MCF 10A (cell line): Measurements from ENCODE around the gene RBM38. TPM values are rescaled to one million over a fixed set of nuclear protein-coding genes. Genes with fewer than 3 reads are reported as not detected.

Experiments used
- BruUV-seq: library from RNA; stranded (reverse); fragments of 400-500 nt; replicated peaks from 2 replicates; lab custom pipeline; 2021; lab: Mats Ljungman, UMichigan
- CTCF ChIA-PET: fragments of 300-600 bp; sonication (Branson Sonifier 250); formaldehyde crosslinking; extraction: SDS; loops from one replicate; lab custom pipeline; 2021; ENCODE audit warnings: antibody characterized with exemption, inconsistent platforms; lab: Yijun Ruan, JAX
- POLR2A ChIA-PET: fragments of 300-600, 350-650 bp; sonication (Branson Sonifier 250); formaldehyde crosslinking; extraction: SDS; loops from one replicate; lab custom pipeline; 2020; ENCODE audit warnings: antibody characterized with exemption, inconsistent platforms; lab: Yijun Ruan, JAX
- DNase-seq: peaks from one replicate; pipeline ENCODE4 v3.0.0-alpha.2; 2018; ENCODE audit not compliant: unreplicated experiment
- H3K27ac Mint-ChIP-seq: one replicate; pipeline ENCODE4 v1.8.0; 2022; ENCODE audit warnings: mild to moderate bottlenecking, low read depth, mixed read lengths; ENCODE audit not compliant: unreplicated experiment
- H3K27me3 Mint-ChIP-seq: one replicate; pipeline ENCODE4 v1.8.0; 2022; ENCODE audit warnings: mixed read lengths; ENCODE audit not compliant: insufficient read depth, unreplicated experiment
- H3K36me3 Mint-ChIP-seq: one replicate; pipeline ENCODE4 v1.8.0; 2022; ENCODE audit warnings: mild to moderate bottlenecking, moderate library complexity, mixed read lengths; ENCODE audit not compliant: insufficient read depth, unreplicated experiment
- H3K4me1 Mint-ChIP-seq: one replicate; pipeline ENCODE4 v1.8.0; 2022; ENCODE audit warnings: mixed read lengths; ENCODE audit not compliant: insufficient read depth, unreplicated experiment
- H3K4me3 Mint-ChIP-seq: one replicate; pipeline ENCODE4 v1.8.0; 2022; ENCODE audit warnings: mild to moderate bottlenecking, moderate library complexity, mixed read lengths; ENCODE audit not compliant: unreplicated experiment
- H3K9me3 Mint-ChIP-seq: one replicate; pipeline ENCODE4 v1.8.0; 2022; ENCODE audit warnings: mixed read lengths; ENCODE audit not compliant: unreplicated experiment
- intact Hi-C: fragments of 100-400 bp; cut with micrococcal nuclease; formaldehyde crosslinking; loops from 2 replicates; pipeline ENCODE4 v1.14.1; 2022
- total RNA-seq: library from RNA; stranded (reverse); gene quantifications from 2 replicates; pipeline ENCODE4 v1.2.3, GENCODE V29; 2022
- TF ChIP-seq, protein P1 (sequence below): fragments of 200-600 bp; IDR thresholded peaks from one replicate; pipeline ENCODE4 v1.8.0; 2022; ENCODE audit warnings: antibody characterized with exemption, mild to moderate bottlenecking; ENCODE audit not compliant: unreplicated experiment

RBM38 gene
- total RNA-seq, 1 experiment from 2014 or later: 5.1 TPM

DNA sequence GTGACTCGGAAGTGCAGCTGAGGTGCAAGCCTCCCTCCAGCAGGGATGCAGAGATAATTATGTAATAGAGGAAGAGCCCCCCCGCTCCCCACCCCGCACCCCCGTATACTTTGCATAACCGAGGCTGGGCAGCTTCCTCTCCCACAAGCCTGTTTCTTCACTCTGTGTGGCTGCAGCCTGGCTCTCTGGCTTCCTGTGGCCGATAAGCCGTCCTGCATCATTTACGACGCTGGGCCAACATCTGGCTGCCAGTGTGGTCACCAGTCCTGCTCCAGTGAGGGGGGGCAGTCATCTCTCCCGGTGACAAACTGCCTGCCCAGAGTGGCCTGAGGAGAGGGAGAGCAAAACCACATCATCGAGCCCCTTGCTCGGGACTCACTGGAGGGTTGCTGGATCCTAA is 59.2 kb downstream of the RBM38 start:
- CTCF ChIA-PET: no interaction called here
- POLR2A ChIA-PET: no interaction called here
- no TSS peak for BruUV-seq
- intact Hi-C loops: no loop called here
- TF ChIP-seq, protein P1, sequence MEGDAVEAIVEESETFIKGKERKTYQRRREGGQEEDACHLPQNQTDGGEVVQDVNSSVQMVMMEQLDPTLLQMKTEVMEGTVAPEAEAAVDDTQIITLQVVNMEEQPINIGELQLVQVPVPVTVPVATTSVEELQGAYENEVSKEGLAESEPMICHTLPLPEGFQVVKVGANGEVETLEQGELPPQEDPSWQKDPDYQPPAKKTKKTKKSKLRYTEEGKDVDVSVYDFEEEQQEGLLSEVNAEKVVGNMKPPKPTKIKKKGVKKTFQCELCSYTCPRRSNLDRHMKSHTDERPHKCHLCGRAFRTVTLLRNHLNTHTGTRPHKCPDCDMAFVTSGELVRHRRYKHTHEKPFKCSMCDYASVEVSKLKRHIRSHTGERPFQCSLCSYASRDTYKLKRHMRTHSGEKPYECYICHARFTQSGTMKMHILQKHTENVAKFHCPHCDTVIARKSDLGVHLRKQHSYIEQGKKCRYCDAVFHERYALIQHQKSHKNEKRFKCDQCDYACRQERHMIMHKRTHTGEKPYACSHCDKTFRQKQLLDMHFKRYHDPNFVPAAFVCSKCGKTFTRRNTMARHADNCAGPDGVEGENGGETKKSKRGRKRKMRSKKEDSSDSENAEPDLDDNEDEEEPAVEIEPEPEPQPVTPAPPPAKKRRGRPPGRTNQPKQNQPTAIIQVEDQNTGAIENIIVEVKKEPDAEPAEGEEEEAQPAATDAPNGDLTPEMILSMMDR: no peak
- no peak overlapping the region for H3K27ac Mint-ChIP-seq
- no peak for DNase-seq
- H3K4me3 Mint-ChIP-seq: no peak overlapping the region
- H3K36me3 Mint-ChIP-seq: no peaks in the 10 kb centered on the region
- H3K9me3 Mint-ChIP-seq: no peaks in the 10 kb centered on the region
- no peaks in the 10 kb centered on the region for H3K4me1 Mint-ChIP-seq
- H3K27me3 Mint-ChIP-seq: peaks cover 100% of the 10 kb centered on the region

DNA sequence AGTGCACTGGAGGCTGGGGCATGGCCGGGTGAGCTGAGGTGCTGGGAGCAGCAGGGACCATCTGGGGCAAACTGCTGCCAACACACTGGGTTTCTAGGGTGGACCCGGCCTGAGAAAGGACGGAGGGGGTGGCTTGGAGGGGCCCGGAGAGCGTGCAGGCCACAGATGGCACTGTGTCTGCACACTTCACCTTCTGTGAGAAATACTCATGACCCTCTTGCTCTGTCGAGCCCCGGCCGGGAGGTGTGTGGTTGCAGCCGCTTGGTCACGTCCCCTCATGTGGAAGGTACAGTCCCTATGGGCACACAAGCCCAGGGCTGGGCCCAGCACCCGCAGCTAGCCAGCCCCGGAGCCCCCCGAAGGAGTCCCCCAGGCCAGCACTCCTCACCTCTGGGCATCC is 59.7 kb downstream of the RBM38 start:
- CTCF ChIA-PET: interaction anchor here (0.6 to 0.7 kb wide), 2 partner anchors 426 to 746 kb away, joined by 3 read pairs; no protein-coding TSS in a partner anchor
- TF ChIP-seq, protein P1: no peak
- BruUV-seq: no TSS peak
- Mint-ChIP-seq H3K4me1 (no peaks in the 10 kb centered on the region), H3K27ac (no peak overlapping the region), H3K36me3 (no peaks in the 10 kb centered on the region), H3K27me3 (peaks cover 100% of the 10 kb centered on the region), H3K4me3 (no peak overlapping the region), H3K9me3 (no peaks in the 10 kb centered on the region)
- no peak for DNase-seq
- intact Hi-C loops: no loop called here
- POLR2A ChIA-PET: no interaction called here

DNA sequence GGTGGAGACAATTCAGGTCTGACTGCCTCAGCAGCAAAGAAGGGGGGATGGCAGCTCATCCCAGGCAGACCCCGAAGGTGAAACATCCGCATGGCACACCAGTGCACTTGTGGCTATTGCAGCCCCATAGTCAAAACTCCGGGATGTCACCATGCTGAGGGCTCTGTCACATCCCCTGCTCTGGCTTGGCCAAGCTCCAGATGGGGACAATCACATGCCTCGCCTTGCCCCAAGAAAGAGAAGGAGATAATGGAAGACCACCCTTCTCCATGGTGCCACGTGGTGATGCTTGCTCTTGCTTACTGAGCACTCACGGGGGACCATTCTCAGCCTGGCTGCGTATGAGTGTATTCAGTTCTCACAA is 60.2 kb downstream of the RBM38 start:
- Mint-ChIP-seq H3K36me3 (no peaks in the 10 kb centered on the region), H3K4me1 (no peaks in the 10 kb centered on the region), H3K27me3 (peaks cover 100% of the 10 kb centered on the region), H3K9me3 (no peaks in the 10 kb centered on the region), H3K27ac (no peak overlapping the region), H3K4me3 (no peak overlapping the region)
- DNase-seq: no peak
- CTCF ChIA-PET: interaction anchor here (0.6 to 0.7 kb wide), 2 partner anchors 426 to 745 kb away, joined by 3 read pairs; no protein-coding TSS in a partner anchor
- no TSS peak for BruUV-seq
- TF ChIP-seq, protein P1: no peak
- POLR2A ChIA-PET: no interaction called here
- intact Hi-C loops: no loop called here

DNA sequence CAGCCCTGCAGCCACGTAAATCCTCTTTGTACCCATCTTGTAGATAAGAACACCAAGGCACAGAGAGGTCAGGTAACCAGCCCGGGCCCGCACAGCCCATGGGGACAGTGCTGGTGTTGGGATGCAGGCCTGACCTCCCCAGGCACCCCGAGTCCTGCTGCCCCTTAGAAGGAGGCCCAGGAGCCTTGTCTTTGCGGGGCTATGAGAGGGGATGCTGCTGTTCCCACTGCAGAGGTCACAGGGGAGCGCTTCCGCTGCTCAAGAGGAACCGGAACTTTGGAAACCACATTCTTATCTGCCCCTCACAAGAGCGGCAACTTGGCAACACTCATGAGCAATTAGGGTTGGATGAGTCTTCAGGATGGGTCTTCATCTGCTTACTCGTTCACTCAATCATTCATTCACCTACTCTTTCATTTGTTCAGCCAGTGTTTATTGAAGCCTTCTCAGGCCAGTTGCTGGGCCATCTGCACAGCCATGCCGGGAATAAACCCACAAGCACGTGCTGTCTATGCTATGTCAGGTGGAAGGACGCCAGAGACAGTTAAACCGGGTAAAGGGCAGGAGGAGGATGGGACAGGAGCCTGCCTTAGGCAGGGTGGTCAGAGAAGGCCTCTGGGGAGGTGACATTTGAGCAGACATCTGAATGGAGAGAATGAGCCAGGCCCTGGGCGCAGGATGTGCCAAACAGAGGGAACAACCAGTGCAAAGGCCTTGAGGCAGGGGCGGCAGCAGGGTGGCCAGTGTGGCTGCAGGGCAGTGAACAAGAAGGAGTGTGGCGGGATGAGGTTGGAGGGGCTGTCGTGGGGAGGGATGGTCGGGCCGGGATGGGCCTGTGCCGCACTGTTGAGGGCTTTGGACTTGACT is 60.8 kb downstream of the RBM38 start:
- TF ChIP-seq, protein P1: no peak
- H3K36me3 Mint-ChIP-seq: no peaks in the 10 kb centered on the region
- no peak overlapping the region for H3K27ac Mint-ChIP-seq
- no peaks in the 10 kb centered on the region for H3K4me1 Mint-ChIP-seq
- H3K9me3 Mint-ChIP-seq: no peaks in the 10 kb centered on the region
- H3K27me3 Mint-ChIP-seq: peaks cover 100% of the 10 kb centered on the region
- H3K4me3 Mint-ChIP-seq: no peak overlapping the region
- no peak for DNase-seq
- CTCF ChIA-PET: interaction anchor here (0.7 kb wide), 1 partner anchor 745 kb away, joined by 3 read pairs; no protein-coding TSS in a partner anchor
- intact Hi-C loops: no loop called here
- BruUV-seq: no TSS peak
- POLR2A ChIA-PET: no interaction called here
